ENCODE data around the gene CREB5. TPM values are rescaled to one million over a fixed set of nuclear protein-coding genes. Genes with fewer than 3 reads are reported as not detected.

The CREB5 gene
- total RNA-seq, 1 experiment from 2014 or later = 1.3 TPM

- no peak for TF ChIP-seq ZMAT4 (CRISPR knock-in tag; IDR thresholded peaks at IDR 0.05)
- no peak for TF ChIP-seq ZBTB21 (CRISPR knock-in tag; IDR thresholded peaks at IDR 0.05; ENCODE audit: borderline replicate concordance)
- TF ChIP-seq, protein P1, sequence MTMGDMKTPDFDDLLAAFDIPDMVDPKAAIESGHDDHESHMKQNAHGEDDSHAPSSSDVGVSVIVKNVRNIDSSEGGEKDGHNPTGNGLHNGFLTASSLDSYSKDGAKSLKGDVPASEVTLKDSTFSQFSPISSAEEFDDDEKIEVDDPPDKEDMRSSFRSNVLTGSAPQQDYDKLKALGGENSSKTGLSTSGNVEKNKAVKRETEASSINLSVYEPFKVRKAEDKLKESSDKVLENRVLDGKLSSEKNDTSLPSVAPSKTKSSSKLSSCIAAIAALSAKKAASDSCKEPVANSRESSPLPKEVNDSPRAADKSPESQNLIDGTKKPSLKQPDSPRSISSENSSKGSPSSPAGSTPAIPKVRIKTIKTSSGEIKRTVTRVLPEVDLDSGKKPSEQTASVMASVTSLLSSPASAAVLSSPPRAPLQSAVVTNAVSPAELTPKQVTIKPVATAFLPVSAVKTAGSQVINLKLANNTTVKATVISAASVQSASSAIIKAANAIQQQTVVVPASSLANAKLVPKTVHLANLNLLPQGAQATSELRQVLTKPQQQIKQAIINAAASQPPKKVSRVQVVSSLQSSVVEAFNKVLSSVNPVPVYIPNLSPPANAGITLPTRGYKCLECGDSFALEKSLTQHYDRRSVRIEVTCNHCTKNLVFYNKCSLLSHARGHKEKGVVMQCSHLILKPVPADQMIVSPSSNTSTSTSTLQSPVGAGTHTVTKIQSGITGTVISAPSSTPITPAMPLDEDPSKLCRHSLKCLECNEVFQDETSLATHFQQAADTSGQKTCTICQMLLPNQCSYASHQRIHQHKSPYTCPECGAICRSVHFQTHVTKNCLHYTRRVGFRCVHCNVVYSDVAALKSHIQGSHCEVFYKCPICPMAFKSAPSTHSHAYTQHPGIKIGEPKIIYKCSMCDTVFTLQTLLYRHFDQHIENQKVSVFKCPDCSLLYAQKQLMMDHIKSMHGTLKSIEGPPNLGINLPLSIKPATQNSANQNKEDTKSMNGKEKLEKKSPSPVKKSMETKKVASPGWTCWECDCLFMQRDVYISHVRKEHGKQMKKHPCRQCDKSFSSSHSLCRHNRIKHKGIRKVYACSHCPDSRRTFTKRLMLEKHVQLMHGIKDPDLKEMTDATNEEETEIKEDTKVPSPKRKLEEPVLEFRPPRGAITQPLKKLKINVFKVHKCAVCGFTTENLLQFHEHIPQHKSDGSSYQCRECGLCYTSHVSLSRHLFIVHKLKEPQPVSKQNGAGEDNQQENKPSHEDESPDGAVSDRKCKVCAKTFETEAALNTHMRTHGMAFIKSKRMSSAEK (CRISPR knock-in tag; IDR thresholded peaks at IDR 0.05; ENCODE audit: borderline replicate concordance) = no peak
- no peak for TF ChIP-seq ZNF423 (CRISPR knock-in tag; IDR thresholded peaks at IDR 0.05)
- TF ChIP-seq ZNF425 (CRISPR knock-in tag; conservative IDR thresholded peaks at IDR 0.05) = no peak
- TF ChIP-seq GTF2I (CRISPR knock-in tag; conservative IDR thresholded peaks at IDR 0.05) = no peak
- TF ChIP-seq ZNF281 (CRISPR knock-in tag; IDR thresholded peaks at IDR 0.05) = no peak
- TF ChIP-seq NR1H2 (CRISPR knock-in tag; IDR thresholded peaks at IDR 0.05) = no peak
- Mint-ChIP-seq H3K27me3 (ENCODE audit: low read depth) (peaks cover 2% of the 10 kb centered on the region; the same call in 1 of the 2 replicates), H3K27ac (no peak overlapping the region), H3K4me3 (no peak overlapping the region), H3K4me1 (no peaks in the 10 kb centered on the region), H3K36me3 (no peaks in the 10 kb centered on the region), H3K9me3 (no peaks in the 10 kb centered on the region)
- ChIA-PET POLR2A (no interaction called here), CTCF (no interaction called here)
- ATAC-seq (no peak; the same call in 1 of the 2 replicates), DNase-seq (ENCODE audit: low spot score) (no peak)
Measured at GRCh38 chr7:28395831-28396230, 16.5 kb upstream of the CREB5 start.

- Mint-ChIP-seq H3K27me3 (ENCODE audit: low read depth) (peaks cover 2% of the 10 kb centered on the region; the same call in 1 of the 2 replicates), H3K9me3 (no peaks in the 10 kb centered on the region)
- CTCF ChIA-PET = no interaction called here
- TF ChIP-seq, protein P2, sequence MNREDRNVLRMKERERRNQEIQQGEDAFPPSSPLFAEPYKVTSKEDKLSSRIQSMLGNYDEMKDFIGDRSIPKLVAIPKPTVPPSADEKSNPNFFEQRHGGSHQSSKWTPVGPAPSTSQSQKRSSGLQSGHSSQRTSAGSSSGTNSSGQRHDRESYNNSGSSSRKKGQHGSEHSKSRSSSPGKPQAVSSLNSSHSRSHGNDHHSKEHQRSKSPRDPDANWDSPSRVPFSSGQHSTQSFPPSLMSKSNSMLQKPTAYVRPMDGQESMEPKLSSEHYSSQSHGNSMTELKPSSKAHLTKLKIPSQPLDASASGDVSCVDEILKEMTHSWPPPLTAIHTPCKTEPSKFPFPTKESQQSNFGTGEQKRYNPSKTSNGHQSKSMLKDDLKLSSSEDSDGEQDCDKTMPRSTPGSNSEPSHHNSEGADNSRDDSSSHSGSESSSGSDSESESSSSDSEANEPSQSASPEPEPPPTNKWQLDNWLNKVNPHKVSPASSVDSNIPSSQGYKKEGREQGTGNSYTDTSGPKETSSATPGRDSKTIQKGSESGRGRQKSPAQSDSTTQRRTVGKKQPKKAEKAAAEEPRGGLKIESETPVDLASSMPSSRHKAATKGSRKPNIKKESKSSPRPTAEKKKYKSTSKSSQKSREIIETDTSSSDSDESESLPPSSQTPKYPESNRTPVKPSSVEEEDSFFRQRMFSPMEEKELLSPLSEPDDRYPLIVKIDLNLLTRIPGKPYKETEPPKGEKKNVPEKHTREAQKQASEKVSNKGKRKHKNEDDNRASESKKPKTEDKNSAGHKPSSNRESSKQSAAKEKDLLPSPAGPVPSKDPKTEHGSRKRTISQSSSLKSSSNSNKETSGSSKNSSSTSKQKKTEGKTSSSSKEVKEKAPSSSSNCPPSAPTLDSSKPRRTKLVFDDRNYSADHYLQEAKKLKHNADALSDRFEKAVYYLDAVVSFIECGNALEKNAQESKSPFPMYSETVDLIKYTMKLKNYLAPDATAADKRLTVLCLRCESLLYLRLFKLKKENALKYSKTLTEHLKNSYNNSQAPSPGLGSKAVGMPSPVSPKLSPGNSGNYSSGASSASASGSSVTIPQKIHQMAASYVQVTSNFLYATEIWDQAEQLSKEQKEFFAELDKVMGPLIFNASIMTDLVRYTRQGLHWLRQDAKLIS (CRISPR knock-in tag; IDR thresholded peaks at IDR 0.05; ENCODE audit: borderline replicate concordance) = no peak
- TF ChIP-seq, protein P3, sequence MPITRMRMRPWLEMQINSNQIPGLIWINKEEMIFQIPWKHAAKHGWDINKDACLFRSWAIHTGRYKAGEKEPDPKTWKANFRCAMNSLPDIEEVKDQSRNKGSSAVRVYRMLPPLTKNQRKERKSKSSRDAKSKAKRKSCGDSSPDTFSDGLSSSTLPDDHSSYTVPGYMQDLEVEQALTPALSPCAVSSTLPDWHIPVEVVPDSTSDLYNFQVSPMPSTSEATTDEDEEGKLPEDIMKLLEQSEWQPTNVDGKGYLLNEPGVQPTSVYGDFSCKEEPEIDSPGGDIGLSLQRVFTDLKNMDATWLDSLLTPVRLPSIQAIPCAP (CRISPR knock-in tag; IDR thresholded peaks at IDR 0.05) = no peak
- TF ChIP-seq CREM (CRISPR knock-in tag; IDR thresholded peaks at IDR 0.05) = no peak
- no peak for TF ChIP-seq ZNF219 (CRISPR knock-in tag; IDR thresholded peaks at IDR 0.05; ENCODE audit: borderline replicate concordance)
- no peak for TF ChIP-seq HMGXB4 (CRISPR knock-in tag; IDR thresholded peaks at IDR 0.05)
- TF ChIP-seq ZNF671 (CRISPR knock-in tag; IDR thresholded peaks at IDR 0.05) = no peak
- TF ChIP-seq ZNF416 (CRISPR knock-in tag; IDR thresholded peaks at IDR 0.05) = no peak
- TF ChIP-seq NFE2L1 (CRISPR knock-in tag; IDR thresholded peaks at IDR 0.05) = no peak
- no peak for TF ChIP-seq ATF2 (CRISPR knock-in tag; IDR thresholded peaks at IDR 0.05; ENCODE audit: borderline replicate concordance, low read depth)
Measured at GRCh38 chr7:28397141-28397540, 15.2 kb upstream of the CREB5 start.

More at GRCh38 chr7:28397141-28397540, 15.2 kb upstream of the CREB5 start:
- H3K27ac Mint-ChIP-seq = no peak overlapping the region
- no peak overlapping the region for H3K4me3 Mint-ChIP-seq
- H3K4me1 Mint-ChIP-seq = no peaks in the 10 kb centered on the region
- H3K36me3 Mint-ChIP-seq = no peaks in the 10 kb centered on the region
- DNase-seq (ENCODE audit: low spot score) (no peak), ATAC-seq (no peak)
- POLR2A ChIA-PET = no interaction called here
